Vagina (tissue), 2 donors: Measurements from ENCODE around the gene FCN3. TPM values are rescaled to one million over a fixed set of nuclear protein-coding genes. Genes with fewer than 3 reads are reported as not detected.

Experiments
- DNase-seq, 2 donors: peaks; one replicate each; pipeline ENCODE4 v3.0.0-alpha.2; 2017; ENCODE audit errors: extremely low spot score in 2 of 2
- H3K27ac ChIP-seq: fragments of 200-600 bp; sonication (generic); one replicate; pipeline ENCODE4 v1.5.1; 2019
- H3K27me3 ChIP-seq: fragments of 200-600 bp; sonication (generic); one replicate; pipeline ENCODE4 v1.5.1; 2019
- H3K36me3 ChIP-seq, 2 donors: fragments of 200-600 bp; sonication (generic); one replicate each; pipeline ENCODE4 v1.5.1; 2017 to 2019
- H3K4me1 ChIP-seq: fragments of 200-600 bp; sonication (generic); one replicate; pipeline ENCODE4 v1.5.1; 2019
- H3K4me3 ChIP-seq, 2 donors: fragments of 200-600 bp; sonication (generic); 1 replicate in 1 of 2; 2 replicates in 1 of 2; pipeline ENCODE4 v1.5.1; 2016 to 2019
- H3K9me3 ChIP-seq: fragments of 200-600 bp; sonication (generic); one replicate; pipeline ENCODE4 v1.5.1; 2019
- CTCF ChIP-seq, 3 experiments: fragments of 450-650 bp in 2 of 3; fragments of 200-600 bp in 1 of 3; sonication (generic) in 1 of 3; IDR thresholded peaks; one replicate each; pipeline ENCODE4 v1.5.1; 2017 to 2019; ENCODE audit warnings: antibody characterized with exemption in 3 of 3, mild to moderate bottlenecking in 2 of 3, moderate library complexity in 2 of 3
- POLR2A ChIP-seq, 2 donors: fragments of 450-650 bp; IDR thresholded peaks; one replicate each; pipeline ENCODE4 v1.6.1; 2017; ENCODE audit warnings: antibody characterized with exemption in 2 of 2, mild to moderate bottlenecking in 2 of 2, moderate library complexity in 2 of 2
- POLR2AphosphoS5 ChIP-seq, 2 donors: sonication (generic); formaldehyde crosslinking; IDR thresholded peaks; one replicate each; pipeline ENCODE4 v1.9.0; 2017; ENCODE audit warnings: antibody characterized with exemption in 2 of 2, mild to moderate bottlenecking in 2 of 2, low read depth in 1 of 2; ENCODE audit not compliant: insufficient read depth in 1 of 2
- intact Hi-C: fragments of 100-400 bp; cut with DNase I; formaldehyde crosslinking; loops from one replicate; pipeline ENCODE4 v1.15.1; 2023
- total RNA-seq: library from RNA; depleted of rRNA; stranded (reverse); fragments of >200 nt; gene quantifications from one replicate; pipeline ENCODE4 v1.2.3, GENCODE V29; 2016

FCN3 gene
- total RNA-seq, 1 donor from 2014 or later: 1.7 TPM

- H3K4me1 ChIP-seq: peaks cover 12% of the 10 kb centered on the region
- no peaks in the 10 kb centered on the region for H3K9me3 ChIP-seq
- H3K36me3 ChIP-seq: peaks cover 0 to 87% of the 10 kb centered on the region in 2 donors
- intact Hi-C loops: loop anchor here (2.0 kb wide), 1 partner anchor 37 kb away; no protein-coding TSS in a partner anchor
- H3K27me3 ChIP-seq: no peaks in the 10 kb centered on the region
- DNase-seq: no peak
- H3K4me3 ChIP-seq: no peak overlapping the region
- peak in 1 of 2 donors; percentile 38 for TF ChIP-seq POLR2AphosphoS5 (IDR thresholded peaks at IDR 0.05; ENCODE audit: insufficient read depth in 1 of 2, low read depth in 1 of 2)
- no peak for TF ChIP-seq POLR2A (IDR thresholded peaks at IDR 0.05)
- peak; percentile 88 to 96 (median 93) for TF ChIP-seq CTCF (IDR thresholded peaks at IDR 0.05)
- H3K27ac ChIP-seq: peak overlapping the region; percentile 42
Measured at GRCh38 chr1:27357281-27358037, 17.2 kb downstream of the FCN3 start.

GRCh38 chr1:27356619-27357280, 17.9 kb downstream of the FCN3 start:
- H3K9me3 ChIP-seq: no peaks in the 10 kb centered on the region
- TF ChIP-seq POLR2AphosphoS5 (IDR thresholded peaks at IDR 0.05; ENCODE audit: insufficient read depth in 1 of 2, low read depth in 1 of 2) (no peak), POLR2A (IDR thresholded peaks at IDR 0.05) (no peak), CTCF (IDR thresholded peaks at IDR 0.05) (no peak)
- DNase-seq: no peak
- no peak overlapping the region for H3K4me3 ChIP-seq
- peaks cover 12% of the 10 kb centered on the region for H3K4me1 ChIP-seq
- intact Hi-C loops: loop anchor here (2.0 kb wide), 1 partner anchor 38 kb away; no protein-coding TSS in a partner anchor
- no peaks in the 10 kb centered on the region for H3K27me3 ChIP-seq
- peak overlapping the region; percentile 42 for H3K27ac ChIP-seq
- peaks cover 0 to 80% of the 10 kb centered on the region in 2 donors for H3K36me3 ChIP-seq

GRCh38 chr1:27356277-27356618, 18.4 kb downstream of the FCN3 start:
- Histone ChIP-seq H3K9me3 (no peaks in the 10 kb centered on the region), H3K4me1 (peaks cover 12% of the 10 kb centered on the region), H3K27ac (no peak overlapping the region), H3K36me3 (peaks cover 0 to 75% of the 10 kb centered on the region in 2 donors), H3K4me3 (no peak overlapping the region), H3K27me3 (no peaks in the 10 kb centered on the region)
- TF ChIP-seq POLR2AphosphoS5 (IDR thresholded peaks at IDR 0.05; ENCODE audit: insufficient read depth in 1 of 2, low read depth in 1 of 2): no peak
- no peak for TF ChIP-seq POLR2A (IDR thresholded peaks at IDR 0.05)
- TF ChIP-seq CTCF (IDR thresholded peaks at IDR 0.05): no peak
- intact Hi-C loops: loop anchor here (2.0 kb wide), 1 partner anchor 39 kb away; no protein-coding TSS in a partner anchor
- no peak for DNase-seq

- no peak for DNase-seq
- H3K27ac ChIP-seq: no peak overlapping the region
- H3K9me3 ChIP-seq: no peaks in the 10 kb centered on the region
- intact Hi-C loops: loop anchor here (2.0 kb wide), 1 partner anchor 39 kb away; no protein-coding TSS in a partner anchor
- no peak overlapping the region for H3K4me3 ChIP-seq
- H3K27me3 ChIP-seq: no peaks in the 10 kb centered on the region
- peaks cover 0 to 69% of the 10 kb centered on the region in 2 donors for H3K36me3 ChIP-seq
- TF ChIP-seq POLR2AphosphoS5 (IDR thresholded peaks at IDR 0.05; ENCODE audit: insufficient read depth in 1 of 2, low read depth in 1 of 2): no peak
- TF ChIP-seq CTCF (IDR thresholded peaks at IDR 0.05): no peak
- TF ChIP-seq POLR2A (IDR thresholded peaks at IDR 0.05): no peak
- H3K4me1 ChIP-seq: peaks cover 17% of the 10 kb centered on the region
Measured at GRCh38 chr1:27355683-27356082, 18.9 kb downstream of the FCN3 start.
